HCT116 (cell line): ENCODE data around the gene PPP6R3. TPM values are rescaled to one million over a fixed set of nuclear protein-coding genes. Genes with fewer than 3 reads are reported as not detected.

ENCODE experiments used
- ATAC-seq: fragments of 200-7000 bp; cut with Tn5 transposase; 2 replicates; pipeline ENCODE4 v1.9.1; 2020; ENCODE audit warnings: mild to moderate bottlenecking, moderate library complexity
- BruUV-seq: library from RNA; stranded (reverse); fragments of 400-500 nt; replicated peaks from 2 replicates; lab custom pipeline; 2021; lab: Mats Ljungman, UMichigan
- CTCF ChIA-PET: fragments of 300-600 bp; sonication (Branson Sonifier 250); formaldehyde crosslinking; loops from one replicate; lab custom pipeline; 2021; ENCODE audit warnings: antibody characterized with exemption; lab: Charles Lee
- POLR2A ChIA-PET: fragments of 300-600, 350-600 bp; sonication (Branson Sonifier 250); formaldehyde crosslinking; loops from one replicate; lab custom pipeline; 2021; ENCODE audit warnings: antibody characterized with exemption; lab: Charles Lee
- RAD21 ChIA-PET, 2 experiments: fragments of 300-600 bp; sonication (Branson Sonifier 250); formaldehyde crosslinking; loops; one replicate each; lab custom pipeline; 2023; ENCODE audit warnings: low total read pairs in 2 of 2; ENCODE audit not compliant: uncharacterized antibody in 2 of 2, unreplicated experiment in 2 of 2, low non-redundant PET in 1 of 2; lab: Charles Lee
- DNase-seq: peaks from one replicate; pipeline ENCODE4 v3.0.0-alpha.2; 2010; ENCODE audit warnings: low read depth, low spot score
- H2AFZ ChIP-seq: fragments of 200-600 bp; shearing (Covaris generic), sonication (generic); 2 replicates; pipeline ENCODE4 v1.6.1; 2017; ENCODE audit warnings: low read depth, mixed run types, mixed read lengths, antibody characterized with exemption, low read length; ENCODE audit not compliant: poor library complexity, severe bottlenecking
- H3K27ac ChIP-seq: 2 replicates; pipeline ENCODE4 v1.5.1; 2012; ENCODE audit warnings: low read depth, low read length
- H3K27me3 ChIP-seq: fragments of 200-600 bp; sonication (generic); 2 replicates; pipeline ENCODE4 v1.6.1; 2016; ENCODE audit warnings: mixed run types, low read length, mixed read lengths; ENCODE audit not compliant: insufficient read depth
- H3K36me3 ChIP-seq, 2 experiments: fragments of 200-500 bp in 1 of 2; fragments of 200-600 bp in 1 of 2; sonication (Bioruptor generic) in 1 of 2; sonication (generic) in 1 of 2; 2 replicates each; pipeline versions ENCODE4 v1.5.1 to v1.6.1; 2014 to 2016; ENCODE audit warnings: low read length in 2 of 2, inconsistent platforms in 1 of 2, mixed read lengths in 1 of 2, mixed run types in 1 of 2; ENCODE audit not compliant: insufficient read depth in 2 of 2, control insufficient read depth in 1 of 2
- H3K4me1 ChIP-seq, 2 experiments: fragments of 200-600 bp in 1 of 2; sonication (generic) in 1 of 2; 2 replicates each; pipeline versions ENCODE4 v1.5.1 to v1.6.1; 2012 to 2017; ENCODE audit warnings: low read length in 2 of 2, inconsistent platforms in 1 of 2, mild to moderate bottlenecking in 1 of 2, mixed read lengths in 1 of 2, mixed run types in 1 of 2, moderate library complexity in 1 of 2; ENCODE audit not compliant: insufficient read depth in 2 of 2, control insufficient read depth in 1 of 2
- H3K4me2 ChIP-seq: fragments of 200-600 bp; sonication (generic); 2 replicates; pipeline ENCODE4 v1.6.1; 2017; ENCODE audit warnings: mixed run types, low read length, mixed read lengths
- H3K4me3 ChIP-seq, 2 experiments: fragments of 200-600 bp in 1 of 2; sonication (generic) in 1 of 2; replicated peaks in 1 of 2; 2 replicates each; pipeline ENCODE4 v1.5.1; 2011 to 2016; ENCODE audit warnings: low read length in 2 of 2, control low read depth in 1 of 2, low read depth in 1 of 2, mild to moderate bottlenecking in 1 of 2, mixed read lengths in 1 of 2, mixed run types in 1 of 2
- H3K79me2 ChIP-seq: fragments of 200-600 bp; sonication (generic); 2 replicates; pipeline ENCODE4 v1.6.1; 2017; ENCODE audit warnings: mild to moderate bottlenecking, mixed run types, low read length, moderate library complexity, mixed read lengths; ENCODE audit not compliant: insufficient read depth
- H3K9ac ChIP-seq: fragments of 200-600 bp; sonication (generic); 2 replicates; pipeline ENCODE4 v1.6.1; 2016; ENCODE audit warnings: low read length, mixed read lengths
- H3K9me2 ChIP-seq: fragments of 200-600 bp; sonication (generic), shearing (Covaris generic); 2 replicates; pipeline ENCODE4 v1.6.1; 2017; ENCODE audit warnings: mixed run types, mild to moderate bottlenecking, moderate library complexity; ENCODE audit not compliant: insufficient read depth
- H3K9me3 ChIP-seq, 2 experiments: fragments of 200-500 bp in 1 of 2; fragments of 200-600 bp in 1 of 2; sonication (Bioruptor generic) in 1 of 2; sonication (generic) in 1 of 2; 2 replicates each; pipeline ENCODE4 v1.6.1; 2014 to 2017; ENCODE audit warnings: low read length in 2 of 2, mixed read lengths in 2 of 2, inconsistent platforms in 1 of 2, low read depth in 1 of 2, mild to moderate bottlenecking in 1 of 2, mixed run types in 1 of 2, moderate library complexity in 1 of 2; ENCODE audit not compliant: control insufficient read depth in 1 of 2, insufficient read depth in 1 of 2
- H4K20me1 ChIP-seq: fragments of 200-600 bp; sonication (generic), shearing (Covaris generic); 2 replicates; pipeline ENCODE4 v1.6.1; 2017; ENCODE audit warnings: mixed run types, mild to moderate bottlenecking, moderate library complexity; ENCODE audit not compliant: insufficient read depth
- ELF1 ChIP-seq: IDR thresholded peaks from 2 replicates; pipeline ENCODE4 v1.6.1; 2012; ENCODE audit warnings: low read depth, borderline replicate concordance
- EZH2 ChIP-seq: fragments of 200-600 bp; sonication (generic); IDR thresholded peaks from 2 replicates; pipeline ENCODE4 v1.6.1; 2017; ENCODE audit warnings: antibody characterized with exemption, mixed run types
- EZH2phosphoT487 ChIP-seq: fragments of 200-600 bp; IDR thresholded peaks from 2 replicates; pipeline ENCODE4 v1.6.1; 2018; ENCODE audit warnings: antibody characterized with exemption, borderline replicate concordance
- POLR2A ChIP-seq: IDR thresholded peaks from 2 replicates; pipeline ENCODE4 v1.7.0; 2011; ENCODE audit warnings: borderline replicate concordance; ENCODE audit not compliant: insufficient read depth, insufficient read length; ENCODE audit errors: extremely low read depth
- SIN3A ChIP-seq: IDR thresholded peaks from 2 replicates; pipeline ENCODE4 v1.6.1; 2012; ENCODE audit warnings: low read depth
- SRF ChIP-seq: IDR thresholded peaks from 2 replicates; pipeline ENCODE4 v1.6.1; 2012; ENCODE audit warnings: low read depth
- TCF7L2 ChIP-seq: IDR thresholded peaks from 2 replicates; pipeline ENCODE4 v1.7.0; 2011; ENCODE audit warnings: borderline replicate concordance, inconsistent platforms; ENCODE audit not compliant: insufficient read depth, insufficient read length; ENCODE audit errors: extremely low read depth
- intact Hi-C: fragments of 100-400 bp; cut with micrococcal nuclease; formaldehyde crosslinking; loops from 2 replicates; pipeline ENCODE4 v1.10.0; 2022
- total RNA-seq: library from RNA; stranded (reverse); gene quantifications from one replicate; pipeline ENCODE4 v1.2.1, GENCODE V29; 2021; ENCODE audit not compliant: unreplicated experiment
- TF ChIP-seq, protein P1 (sequence below): IDR thresholded peaks from 2 replicates; pipeline ENCODE4 v1.6.1; 2012
- TF ChIP-seq, protein P2 (sequence below): IDR thresholded peaks from 2 replicates; pipeline ENCODE4 v1.6.1; 2012; ENCODE audit warnings: low read depth
- TF ChIP-seq, protein P3 (sequence below): IDR thresholded peaks from 2 replicates; pipeline ENCODE4 v1.6.1; 2011; ENCODE audit warnings: mild to moderate bottlenecking, low read length, moderate library complexity; ENCODE audit not compliant: insufficient replicate concordance; ENCODE audit errors: extremely low read depth

PPP6R3 gene
- total RNA-seq, 1 experiment from 2014 or later, result 113 TPM

DNA sequence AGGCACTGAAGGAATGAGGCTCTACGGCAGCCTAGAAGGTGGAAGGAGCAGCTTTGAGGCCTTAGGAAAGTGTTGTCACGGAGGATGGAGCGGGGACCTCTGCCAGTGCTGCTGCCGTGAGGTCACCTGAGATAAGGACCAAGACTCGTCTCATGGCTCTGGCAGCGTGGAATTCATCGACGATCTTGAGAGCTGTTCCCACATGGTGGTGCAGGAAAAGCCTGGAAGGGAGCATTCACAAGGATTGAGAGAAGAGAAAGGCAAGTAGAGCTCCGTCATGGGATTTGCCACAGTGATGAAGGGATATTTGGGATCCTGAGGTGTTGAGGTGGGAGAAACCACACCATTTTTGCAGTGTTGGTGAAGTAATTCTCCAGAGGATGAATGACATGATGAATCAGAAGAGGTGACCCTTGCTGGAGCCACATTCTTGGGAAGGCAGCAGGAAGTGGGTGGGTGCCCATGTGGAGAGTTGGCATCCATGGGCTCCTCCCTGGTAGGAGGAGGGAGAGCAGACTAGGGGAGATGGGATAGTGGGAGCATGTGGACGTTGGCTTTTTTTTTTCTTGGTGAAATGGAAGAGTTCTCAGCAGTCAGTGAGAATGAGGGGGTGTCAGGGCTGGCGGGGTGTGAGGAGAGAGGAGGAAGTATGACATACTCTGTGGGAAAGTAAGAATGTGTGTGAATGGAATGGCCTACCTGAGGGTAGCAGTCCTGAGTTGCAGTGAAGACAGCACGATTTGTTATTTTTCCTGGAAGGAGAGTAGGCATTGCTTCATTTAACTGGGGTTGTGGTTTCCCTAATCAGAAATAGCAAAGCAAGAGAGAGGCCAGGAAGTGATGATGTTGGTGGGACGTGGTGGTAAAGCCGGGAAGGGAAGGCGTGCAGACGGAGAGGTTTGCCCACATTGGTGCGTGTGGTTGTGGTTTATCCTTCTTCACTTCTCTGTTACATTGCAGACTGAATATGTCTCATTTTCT is 11.1 kb downstream of the PPP6R3 start:
- no peaks in the 10 kb centered on the region for H3K9me2 ChIP-seq
- H4K20me1 ChIP-seq, result peaks cover 32% of the 10 kb centered on the region; the same call in 1 of the 2 replicates
- ATAC-seq, result no peak
- POLR2A ChIA-PET, result no interaction called here
- H3K4me1 ChIP-seq, result peaks cover 0 to 42% of the 10 kb centered on the region in 2 experiments; a peak in 2 of 4 replicates
- peaks cover 0 to 16% of the 10 kb centered on the region in 2 experiments; a peak in 1 of 4 replicates for H3K36me3 ChIP-seq
- no peak for DNase-seq
- H3K27me3 ChIP-seq, result no peaks in the 10 kb centered on the region
- intact Hi-C loops, result no loop called here
- H2AFZ ChIP-seq, result no peak overlapping the region
- no TSS peak for BruUV-seq
- H3K4me3 ChIP-seq, result no peak overlapping the region
- RAD21 ChIA-PET, result no interaction called here
- peaks cover 93% of the 10 kb centered on the region for H3K79me2 ChIP-seq
- TF ChIP-seq TCF7L2 (no peak), SRF (no peak)
- H3K27ac ChIP-seq, result no peak overlapping the region
- no peak overlapping the region; the same call in 1 of the 2 replicates for H3K4me2 ChIP-seq
- CTCF ChIA-PET, result no interaction called here
- H3K9me3 ChIP-seq, result no peaks in the 10 kb centered on the region
- no peak overlapping the region for H3K9ac ChIP-seq

DNA sequence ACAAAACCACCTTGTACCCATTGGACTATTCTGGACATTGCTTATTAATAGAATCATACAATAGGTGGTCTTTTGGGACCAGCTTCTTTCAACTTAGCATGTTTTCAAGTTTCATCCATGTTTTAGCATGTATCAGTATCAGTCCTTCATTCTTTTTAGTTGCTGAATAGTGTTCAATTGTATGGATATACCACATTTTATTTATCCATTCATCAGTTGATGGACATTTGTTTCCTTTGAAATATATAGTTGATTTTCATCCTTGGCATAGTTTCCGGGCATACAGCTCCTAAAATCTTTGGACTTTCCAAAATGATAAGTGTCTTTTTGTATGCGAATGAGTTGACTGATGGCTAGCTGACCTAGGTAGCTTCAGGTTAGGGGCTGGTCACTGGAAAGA is 12.2 kb downstream of the PPP6R3 start:
- peaks cover 0 to 16% of the 10 kb centered on the region in 2 experiments; a peak in 1 of 4 replicates for H3K36me3 ChIP-seq
- intact Hi-C loops, result no loop called here
- ChIA-PET CTCF (no interaction called here), POLR2A (no interaction called here), RAD21 (no interaction called here)
- ATAC-seq (no peak), DNase-seq (no peak)
- peaks cover 92% of the 10 kb centered on the region for H3K79me2 ChIP-seq
- no peak overlapping the region for H3K4me3 ChIP-seq
- no peaks in the 10 kb centered on the region for H3K9me3 ChIP-seq
- peaks cover 24% of the 10 kb centered on the region; the same call in 1 of the 2 replicates for H4K20me1 ChIP-seq
- no peak overlapping the region for H3K27ac ChIP-seq
- no peaks in the 10 kb centered on the region for H3K9me2 ChIP-seq
- H3K27me3 ChIP-seq, result no peaks in the 10 kb centered on the region
- H3K4me1 ChIP-seq, result peaks cover 0 to 42% of the 10 kb centered on the region in 2 experiments; a peak in 2 of 4 replicates
- no peak overlapping the region for H3K9ac ChIP-seq
- no peak overlapping the region for H2AFZ ChIP-seq
- no peak overlapping the region for H3K4me2 ChIP-seq
- BruUV-seq, result no TSS peak
- TF ChIP-seq TCF7L2, result no peak
- TF ChIP-seq, protein P1, sequence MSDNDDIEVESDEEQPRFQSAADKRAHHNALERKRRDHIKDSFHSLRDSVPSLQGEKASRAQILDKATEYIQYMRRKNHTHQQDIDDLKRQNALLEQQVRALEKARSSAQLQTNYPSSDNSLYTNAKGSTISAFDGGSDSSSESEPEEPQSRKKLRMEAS, result no peak
- TF ChIP-seq, protein P2, sequence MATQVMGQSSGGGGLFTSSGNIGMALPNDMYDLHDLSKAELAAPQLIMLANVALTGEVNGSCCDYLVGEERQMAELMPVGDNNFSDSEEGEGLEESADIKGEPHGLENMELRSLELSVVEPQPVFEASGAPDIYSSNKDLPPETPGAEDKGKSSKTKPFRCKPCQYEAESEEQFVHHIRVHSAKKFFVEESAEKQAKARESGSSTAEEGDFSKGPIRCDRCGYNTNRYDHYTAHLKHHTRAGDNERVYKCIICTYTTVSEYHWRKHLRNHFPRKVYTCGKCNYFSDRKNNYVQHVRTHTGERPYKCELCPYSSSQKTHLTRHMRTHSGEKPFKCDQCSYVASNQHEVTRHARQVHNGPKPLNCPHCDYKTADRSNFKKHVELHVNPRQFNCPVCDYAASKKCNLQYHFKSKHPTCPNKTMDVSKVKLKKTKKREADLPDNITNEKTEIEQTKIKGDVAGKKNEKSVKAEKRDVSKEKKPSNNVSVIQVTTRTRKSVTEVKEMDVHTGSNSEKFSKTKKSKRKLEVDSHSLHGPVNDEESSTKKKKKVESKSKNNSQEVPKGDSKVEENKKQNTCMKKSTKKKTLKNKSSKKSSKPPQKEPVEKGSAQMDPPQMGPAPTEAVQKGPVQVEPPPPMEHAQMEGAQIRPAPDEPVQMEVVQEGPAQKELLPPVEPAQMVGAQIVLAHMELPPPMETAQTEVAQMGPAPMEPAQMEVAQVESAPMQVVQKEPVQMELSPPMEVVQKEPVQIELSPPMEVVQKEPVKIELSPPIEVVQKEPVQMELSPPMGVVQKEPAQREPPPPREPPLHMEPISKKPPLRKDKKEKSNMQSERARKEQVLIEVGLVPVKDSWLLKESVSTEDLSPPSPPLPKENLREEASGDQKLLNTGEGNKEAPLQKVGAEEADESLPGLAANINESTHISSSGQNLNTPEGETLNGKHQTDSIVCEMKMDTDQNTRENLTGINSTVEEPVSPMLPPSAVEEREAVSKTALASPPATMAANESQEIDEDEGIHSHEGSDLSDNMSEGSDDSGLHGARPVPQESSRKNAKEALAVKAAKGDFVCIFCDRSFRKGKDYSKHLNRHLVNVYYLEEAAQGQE, result no peak
- TF ChIP-seq ELF1, result no peak
- TF ChIP-seq, protein P3, sequence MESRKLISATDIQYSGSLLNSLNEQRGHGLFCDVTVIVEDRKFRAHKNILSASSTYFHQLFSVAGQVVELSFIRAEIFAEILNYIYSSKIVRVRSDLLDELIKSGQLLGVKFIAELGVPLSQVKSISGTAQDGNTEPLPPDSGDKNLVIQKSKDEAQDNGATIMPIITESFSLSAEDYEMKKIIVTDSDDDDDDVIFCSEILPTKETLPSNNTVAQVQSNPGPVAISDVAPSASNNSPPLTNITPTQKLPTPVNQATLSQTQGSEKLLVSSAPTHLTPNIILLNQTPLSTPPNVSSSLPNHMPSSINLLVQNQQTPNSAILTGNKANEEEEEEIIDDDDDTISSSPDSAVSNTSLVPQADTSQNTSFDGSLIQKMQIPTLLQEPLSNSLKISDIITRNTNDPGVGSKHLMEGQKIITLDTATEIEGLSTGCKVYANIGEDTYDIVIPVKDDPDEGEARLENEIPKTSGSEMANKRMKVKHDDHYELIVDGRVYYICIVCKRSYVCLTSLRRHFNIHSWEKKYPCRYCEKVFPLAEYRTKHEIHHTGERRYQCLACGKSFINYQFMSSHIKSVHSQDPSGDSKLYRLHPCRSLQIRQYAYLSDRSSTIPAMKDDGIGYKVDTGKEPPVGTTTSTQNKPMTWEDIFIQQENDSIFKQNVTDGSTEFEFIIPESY, result no peak
- no peak for TF ChIP-seq EZH2phosphoT487
- no peak for TF ChIP-seq EZH2
- no peak for TF ChIP-seq SIN3A
- TF ChIP-seq POLR2A, result no peak
